GM18873 (cell line): ENCODE measurements around the gene F5.
"Not testable (repeated sequence)": the region's sequence is repeated elsewhere in the genome, so short reads cannot be mapped to it uniquely, and the experiment has no call there.

Experiments
- ATAC-seq: cut with Tn5 transposase; IDR thresholded peaks from one replicate; pipeline ENCODE4 v1.9.1; 2021; ENCODE audit warnings: mild to moderate bottlenecking, moderate library complexity, moderate number of reproducible peaks; ENCODE audit not compliant: unreplicated experiment, low FRiP score

The F5 gene

DNA sequence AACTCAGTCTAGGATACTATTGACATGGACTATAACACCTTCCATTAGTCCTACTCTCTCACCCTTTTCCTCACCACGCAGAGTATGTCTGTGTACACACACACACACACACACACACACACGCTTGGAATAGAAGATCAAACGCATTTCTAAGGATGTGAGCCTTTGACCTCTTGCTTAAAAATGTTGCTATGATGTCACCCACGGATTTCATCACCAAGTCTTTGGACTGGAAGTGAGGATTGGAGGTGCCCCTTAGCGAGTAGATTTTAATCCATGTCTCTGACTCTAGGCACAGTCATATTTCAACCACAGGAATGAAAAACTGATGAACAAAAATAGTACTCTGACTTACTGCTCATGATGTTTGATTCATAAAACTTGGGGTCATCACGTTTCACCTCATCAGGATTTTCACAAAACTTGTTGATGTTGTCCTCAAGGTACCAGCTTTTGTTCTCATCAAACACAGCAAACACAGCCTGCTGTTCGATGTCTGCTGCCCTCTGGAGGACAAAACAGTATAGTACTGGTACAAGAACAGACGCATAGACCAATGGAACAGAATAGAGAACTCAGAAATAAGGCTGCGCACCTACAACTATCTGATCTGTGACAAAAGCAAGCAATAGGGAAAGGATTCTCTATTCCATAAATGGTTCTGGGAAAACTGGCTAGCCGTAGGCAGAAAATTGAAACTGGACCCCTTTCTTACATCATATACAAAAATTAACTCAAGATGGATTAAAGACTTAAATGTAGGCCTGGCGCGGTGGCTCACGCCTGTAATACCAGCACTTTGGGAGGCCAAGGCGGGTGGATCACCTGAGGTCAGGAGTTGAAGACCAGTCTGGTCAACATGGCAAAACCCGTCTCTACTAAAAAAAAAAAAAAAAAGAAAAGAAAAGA, 39.9 kb downstream of the F5 start:
- ATAC-seq = no peak

- no peak for ATAC-seq
Measured at GRCh38 chr1:169545472-169545871, 40.8 kb downstream of the F5 start.

- no peak for ATAC-seq
Measured at GRCh38 chr1:169538998-169539871, 47.0 kb downstream of the F5 start.

DNA sequence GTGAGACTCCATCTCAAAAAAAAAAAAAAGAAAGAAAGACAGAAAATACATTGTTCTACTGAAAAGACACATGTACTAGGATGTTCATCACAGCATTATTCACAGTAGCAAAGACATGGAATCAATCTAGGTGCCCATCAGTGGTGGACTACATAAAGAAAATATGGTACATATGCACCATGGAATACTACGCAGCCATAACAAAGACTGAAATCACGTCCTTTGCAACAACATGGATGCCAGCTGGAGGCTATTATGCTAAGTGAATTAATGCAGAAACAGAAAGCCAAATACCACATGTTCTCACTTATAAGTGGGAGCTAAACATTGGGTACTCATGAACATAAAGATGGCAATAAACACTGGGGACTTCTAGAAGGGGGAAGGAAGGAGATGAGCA, 51.6 kb downstream of the F5 start:
- ATAC-seq = no peak

DNA sequence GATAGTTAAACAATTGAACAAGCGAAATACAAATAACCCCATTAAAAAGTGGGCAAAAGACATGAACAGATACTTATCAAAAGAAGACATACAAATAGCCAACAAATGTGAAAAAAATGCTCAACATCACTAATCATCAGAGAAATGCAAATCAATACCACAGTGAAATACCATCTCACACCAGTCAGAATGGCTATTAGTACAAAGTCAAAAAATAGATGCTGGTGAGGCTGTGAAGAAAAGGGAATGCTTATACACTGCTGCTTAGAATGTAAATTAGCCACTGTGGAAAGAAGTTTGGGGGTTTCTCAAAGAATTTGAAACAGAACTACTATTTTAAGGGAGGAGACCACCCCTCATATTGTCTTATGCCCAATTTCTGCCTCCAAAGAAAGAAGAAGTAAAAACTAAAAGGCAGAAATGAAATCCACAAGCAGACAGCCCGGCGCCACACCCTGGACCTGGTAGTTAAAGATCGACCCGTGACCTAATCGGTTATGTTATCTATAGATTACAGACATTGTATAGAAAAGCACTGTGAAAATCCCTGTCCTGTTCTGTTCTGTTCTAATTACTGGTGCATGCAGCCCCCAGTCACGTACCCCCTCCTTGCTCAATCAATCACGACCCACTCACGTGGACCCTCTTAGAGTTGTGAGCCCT, 52.6 kb downstream of the F5 start:
- not testable (repeated sequence) for ATAC-seq

GRCh38 chr1:169530448-169530847, 55.8 kb downstream of the F5 start:
- ATAC-seq = no peak

DNA sequence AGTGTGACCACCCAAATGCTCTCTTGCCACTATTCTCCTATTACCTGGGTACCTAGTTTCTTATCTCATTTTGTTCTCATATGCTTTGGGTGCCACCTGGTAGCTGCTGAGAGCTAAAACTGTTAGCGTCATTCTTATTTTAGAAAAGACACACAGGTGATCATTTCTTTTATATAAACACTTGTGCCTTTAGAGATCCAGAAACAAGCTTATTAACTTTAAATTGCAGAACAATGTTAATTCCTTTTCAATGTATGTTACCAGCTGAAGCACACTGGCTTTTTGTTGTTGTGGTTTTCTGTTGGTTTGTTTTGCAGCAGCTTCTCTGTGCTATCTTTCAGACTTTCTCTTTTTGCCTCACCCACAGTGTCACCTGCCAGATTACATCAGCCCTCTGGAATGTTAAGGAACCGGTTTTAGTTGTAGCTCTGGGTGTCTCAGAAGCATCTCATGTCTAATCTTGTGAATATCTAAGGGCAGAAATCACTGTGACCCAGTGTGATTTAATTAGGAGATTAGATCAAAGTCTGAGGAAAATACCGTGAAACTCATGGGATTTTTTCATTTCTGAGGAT, 57.1 kb downstream of the F5 start:
- ATAC-seq = no peak

GRCh38 chr1:169528215-169529067, 57.8 kb downstream of the F5 start:
- ATAC-seq = no peak

- no peak for ATAC-seq
Measured at GRCh38 chr1:169527451-169528214, 58.6 kb downstream of the F5 start.

GRCh38 chr1:169527001-169527400, 59.3 kb downstream of the F5 start:
- ATAC-seq = no peak

DNA sequence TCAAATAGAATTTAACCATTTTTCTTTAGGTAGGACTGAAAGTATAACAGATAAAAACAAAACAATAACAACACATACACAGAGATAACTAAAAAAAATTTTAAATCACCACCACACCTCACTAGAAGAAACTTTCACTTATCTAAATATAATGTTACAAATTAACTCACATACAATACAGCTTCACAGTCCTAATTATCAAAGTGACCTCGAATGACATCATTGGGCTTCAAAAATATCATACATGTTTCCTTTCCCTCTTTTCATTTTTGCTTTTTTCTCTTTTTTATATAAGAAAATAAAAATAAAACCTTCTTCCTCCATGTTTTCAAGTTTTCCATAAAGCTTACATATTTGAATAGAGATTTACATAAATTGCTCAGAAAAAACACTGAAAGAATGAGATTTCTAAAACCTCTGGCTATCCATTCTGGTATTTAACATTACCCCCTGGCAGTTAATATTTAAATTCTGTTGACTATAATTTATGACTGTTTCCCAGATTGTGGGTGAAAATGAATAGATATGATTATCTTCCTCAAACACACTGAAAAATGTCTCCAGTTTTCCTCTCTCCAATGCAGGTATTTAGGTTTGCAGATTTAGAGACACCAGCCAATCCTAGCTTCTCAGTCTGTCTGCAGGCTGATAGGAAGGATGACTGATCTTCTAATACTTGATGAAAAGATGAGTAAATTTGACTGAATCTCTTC, 60.0 kb downstream of the F5 start:
- ATAC-seq = no peak

- no peak for ATAC-seq
Measured at GRCh38 chr1:169525391-169525790, 60.9 kb downstream of the F5 start.

GRCh38 chr1:169523904-169524303, 62.4 kb downstream of the F5 start:
- no peak for ATAC-seq

DNA sequence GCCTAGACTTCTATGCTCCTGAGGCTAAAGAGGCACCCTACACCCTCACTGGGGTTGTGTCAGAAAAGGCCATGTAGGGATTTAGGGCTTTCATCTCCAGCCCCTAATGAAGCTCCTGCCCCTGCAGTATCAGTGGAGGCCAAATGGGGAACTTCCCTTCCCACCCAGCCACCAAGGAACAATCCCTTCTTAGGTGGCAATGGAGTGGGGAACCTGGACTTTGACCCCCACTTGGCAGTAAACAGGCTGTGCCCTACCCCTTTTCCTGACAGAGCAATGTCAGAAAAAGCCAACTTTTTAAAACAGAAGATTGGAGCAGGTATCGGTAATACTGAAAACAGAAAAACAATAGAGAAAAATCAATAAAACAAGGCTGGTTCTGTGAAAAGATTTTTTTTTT, 65.1 kb downstream of the F5 start:
- no peak for ATAC-seq

DNA sequence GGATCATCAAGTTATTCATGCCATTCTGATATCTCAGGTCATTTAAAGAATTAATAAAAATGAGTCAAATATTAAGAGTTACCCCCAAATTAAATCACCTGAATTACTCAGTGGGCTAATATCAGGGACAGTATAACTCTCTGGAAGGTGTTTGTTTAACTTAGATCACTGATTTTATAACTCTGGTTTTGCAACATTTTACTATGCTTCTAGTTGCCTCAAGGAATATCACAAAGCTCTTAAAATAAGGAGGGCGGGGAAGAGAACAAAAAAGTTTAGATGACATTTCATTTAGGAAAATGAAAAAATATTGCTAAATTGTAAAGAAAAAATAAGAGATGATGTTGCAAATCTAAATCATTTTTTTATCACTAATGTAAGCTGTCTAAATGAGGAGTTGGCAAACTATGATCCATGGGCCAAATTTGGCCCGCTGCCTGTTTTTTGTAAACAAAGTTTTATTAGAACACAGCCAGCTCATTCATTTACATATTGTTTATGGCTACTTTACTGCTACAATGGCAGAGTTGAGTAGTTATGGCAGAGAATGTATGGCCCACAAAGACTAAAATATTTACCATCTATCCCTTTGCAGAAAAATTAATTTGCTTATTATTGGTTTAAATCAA, 68.6 kb downstream of the F5 start:
- ATAC-seq = no peak

GRCh38 chr1:169515641-169516040, 70.6 kb downstream of the F5 start:
- no peak for ATAC-seq

GRCh38 chr1:169514566-169515270, 71.6 kb downstream of the F5 start:
- ATAC-seq = no peak
